H1 (cell line): Measurements from ENCODE around the gene CALHM3. TPM values are rescaled to one million over a fixed set of nuclear protein-coding genes. Genes with fewer than 3 reads are reported as not detected.

Experiments
- CTCF ChIA-PET: fragments of 300-600 bp; sonication (Branson Sonifier 250); formaldehyde crosslinking; loops from one replicate; lab custom pipeline; 2021; ENCODE audit not compliant: partially characterized antibody; lab: Charles Lee
- POLR2A ChIA-PET: fragments of 300-600 bp; sonication (Branson Sonifier 250); formaldehyde crosslinking; loops from one replicate; lab custom pipeline; 2021; ENCODE audit warnings: inconsistent platforms; ENCODE audit not compliant: partially characterized antibody; lab: Charles Lee
- DNase-seq, 2 experiments: peaks; one replicate each; pipeline versions ENCODE4 v3.0.0 to v3.0.0-alpha.2; 2010 to 2022; ENCODE audit warnings: low spot score in 2 of 2, low read depth in 1 of 2, mixed read lengths in 1 of 2
- FAIRE-seq: peaks from 2 replicates; lab custom pipeline; 2011; peaks lifted over from hg19 to GRCh38; lab: Jason Lieb, UNC
- H2AFZ ChIP-seq: 2 replicates; pipeline ENCODE4 v1.8.1; 2012; ENCODE audit warnings: low read length, inconsistent platforms
- H2AK5ac ChIP-seq: 2 replicates; pipeline ENCODE4 v1.6.1; 2013; ENCODE audit warnings: low read depth, low read length
- H2BK120ac ChIP-seq: replicated peaks from 2 replicates; pipeline ENCODE3; 2013; ENCODE audit warnings: low read depth, low read length, inconsistent platforms
- H2BK12ac ChIP-seq: 2 replicates; pipeline ENCODE4 v1.6.1; 2013; ENCODE audit warnings: low read depth, low read length
- H2BK15ac ChIP-seq: 2 replicates; pipeline ENCODE4 v1.6.1; 2013; ENCODE audit warnings: low read length
- H2BK20ac ChIP-seq: 2 replicates; pipeline ENCODE4 v1.6.1; 2013; ENCODE audit warnings: low read length
- H2BK5ac ChIP-seq: 2 replicates; pipeline ENCODE4 v1.6.1; 2013; ENCODE audit warnings: low read depth, low read length
- H3K14ac ChIP-seq: 2 replicates; pipeline ENCODE4 v1.6.1; 2013; ENCODE audit warnings: inconsistent platforms; ENCODE audit not compliant: insufficient read length
- H3K18ac ChIP-seq: 2 replicates; pipeline ENCODE4 v1.6.1; 2013; ENCODE audit warnings: low read length; ENCODE audit errors: extremely low read depth
- H3K23ac ChIP-seq: 2 replicates; pipeline ENCODE4 v1.6.1; 2013; ENCODE audit warnings: inconsistent platforms; ENCODE audit not compliant: insufficient read length
- H3K23me2 ChIP-seq: 2 replicates; pipeline ENCODE4 v1.6.1; 2013; ENCODE audit warnings: low read depth, low read length
- H3K27ac ChIP-seq: 2 replicates; pipeline ENCODE4 v1.6.1; 2011; ENCODE audit warnings: low read depth, low read length, inconsistent platforms
- H3K27me3 ChIP-seq, 4 experiments: replicated peaks in 1 of 4; 1 replicate in 1 of 4; 2 replicates in 3 of 4; pipeline versions ENCODE4 v1.6.1 to v1.8.1; 2011 to 2013; ENCODE audit warnings: low read length in 3 of 4, mild to moderate bottlenecking in 3 of 4, inconsistent platforms in 2 of 4, mixed read lengths in 2 of 4, moderate library complexity in 1 of 4; ENCODE audit not compliant: control insufficient read depth in 3 of 4, insufficient read depth in 3 of 4; ENCODE audit errors: extremely low read depth in 1 of 4
- H3K36me3 ChIP-seq, 4 experiments: 2 replicates each; pipeline versions ENCODE4 v1.6.1 to v1.8.1; 2011 to 2013; ENCODE audit warnings: mild to moderate bottlenecking in 4 of 4, low read length in 3 of 4, moderate library complexity in 2 of 4, control low read depth in 1 of 4, inconsistent platforms in 1 of 4; ENCODE audit not compliant: insufficient read depth in 4 of 4, control insufficient read depth in 2 of 4
- H3K4ac ChIP-seq: replicated peaks from 2 replicates; pipeline ENCODE3; 2013; ENCODE audit warnings: low read length, low read depth, mixed read lengths, inconsistent platforms; ENCODE audit not compliant: insufficient read length
- H3K4me1 ChIP-seq, 4 experiments: replicated peaks in 1 of 4; 1 replicate in 1 of 4; 2 replicates in 3 of 4; pipeline versions ENCODE4 v1.6.1 to v1.8.1; 2011 to 2013; ENCODE audit warnings: low read length in 3 of 4, inconsistent platforms in 2 of 4, mixed read lengths in 1 of 4; ENCODE audit not compliant: insufficient read depth in 4 of 4, control insufficient read depth in 3 of 4
- H3K4me2 ChIP-seq, 2 experiments: 2 replicates each; pipeline versions ENCODE4 v1.6.1 to v1.8.1; 2011 to 2013; ENCODE audit warnings: low read depth in 2 of 2, low read length in 2 of 2, control low read depth in 1 of 2, inconsistent platforms in 1 of 2, mild to moderate bottlenecking in 1 of 2; ENCODE audit not compliant: insufficient read depth in 1 of 2
- H3K4me3 ChIP-seq, 4 experiments: fragments of 200-600, 300-600 bp in 1 of 4; sonication (generic), shearing (Covaris generic), sonication (Bioruptor Twin) in 1 of 4; 2 replicates each; pipeline versions ENCODE4 v1.5.1 to v1.8.1; 2011 to 2016; ENCODE audit warnings: low read length in 4 of 4, low read depth in 3 of 4, control low read depth in 2 of 4, inconsistent platforms in 2 of 4, mild to moderate bottlenecking in 2 of 4, mixed read lengths in 1 of 4, moderate library complexity in 1 of 4; ENCODE audit not compliant: insufficient read depth in 2 of 4; ENCODE audit errors: extremely low read depth in 1 of 4
- H3K56ac ChIP-seq: replicated peaks from 2 replicates; pipeline ENCODE3; 2013; ENCODE audit warnings: low read depth, mild to moderate bottlenecking, mixed read lengths, low read length, inconsistent platforms; ENCODE audit not compliant: insufficient read length
- H3K79me1 ChIP-seq: 2 replicates; pipeline ENCODE4 v1.6.1; 2013; ENCODE audit warnings: low read depth, low read length, control low read depth
- H3K79me2 ChIP-seq, 2 experiments: 2 replicates each; pipeline versions ENCODE4 v1.6.1 to v1.8.1; 2012 to 2013; ENCODE audit warnings: low read length in 2 of 2, mild to moderate bottlenecking in 2 of 2, inconsistent platforms in 1 of 2; ENCODE audit not compliant: insufficient read depth in 2 of 2, control insufficient read depth in 1 of 2
- H3K9ac ChIP-seq, 4 experiments: replicated peaks in 1 of 4; 1 replicate in 1 of 4; 2 replicates in 3 of 4; pipeline versions ENCODE4 v1.6.1 to v1.8.1; 2011 to 2013; ENCODE audit warnings: low read depth in 3 of 4, low read length in 3 of 4, control low read depth in 2 of 4, mild to moderate bottlenecking in 2 of 4, moderate library complexity in 2 of 4, inconsistent platforms in 1 of 4; ENCODE audit errors: extremely low read depth in 1 of 4
- H3K9me3 ChIP-seq, 2 experiments: 2 replicates each; pipeline versions ENCODE4 v1.6.1 to v1.8.1; 2012 to 2013; ENCODE audit warnings: mild to moderate bottlenecking in 2 of 2, moderate library complexity in 2 of 2, control low read depth in 1 of 2, inconsistent platforms in 1 of 2, low read depth in 1 of 2, low read length in 1 of 2, mixed read lengths in 1 of 2; ENCODE audit not compliant: insufficient read depth in 2 of 2
- H4K20me1 ChIP-seq, 2 experiments: replicated peaks in 1 of 2; 2 replicates each; pipeline versions ENCODE3 to v1.8.1; 2011 to 2013; ENCODE audit warnings: inconsistent platforms in 2 of 2, low read length in 2 of 2, mild to moderate bottlenecking in 1 of 2; ENCODE audit not compliant: insufficient read depth in 2 of 2, control insufficient read depth in 1 of 2
- H4K5ac ChIP-seq: 2 replicates; pipeline ENCODE4 v1.6.1; 2013; ENCODE audit warnings: low read length, low read depth, mixed read lengths, inconsistent platforms; ENCODE audit not compliant: insufficient read length
- H4K8ac ChIP-seq: 2 replicates; pipeline ENCODE4 v1.8.0; 2013; ENCODE audit warnings: mild to moderate bottlenecking, moderate library complexity, low read length, inconsistent platforms; ENCODE audit not compliant: insufficient read depth; ENCODE audit errors: extremely low read depth
- H4K91ac ChIP-seq: replicated peaks from 2 replicates; pipeline ENCODE3; 2013; ENCODE audit warnings: low read length, mixed read lengths, inconsistent platforms; ENCODE audit not compliant: insufficient read length
- BACH1 ChIP-seq: IDR thresholded peaks from 2 replicates; pipeline ENCODE4 v1.6.1; 2012; ENCODE audit warnings: low read length, improper control_type of control experiment
- CBX5 ChIP-seq: fragments of 300-800, 300-1000 bp; sonication (generic); IDR thresholded peaks from 2 replicates; pipeline ENCODE4 v1.7.1; 2016; ENCODE audit warnings: antibody characterized with exemption, low read length, low read depth
- CREB1 ChIP-seq: IDR thresholded peaks from 2 replicates; pipeline ENCODE4 v1.6.1; 2012; ENCODE audit warnings: inconsistent platforms
- JUN ChIP-seq: IDR thresholded peaks from 2 replicates; pipeline ENCODE4 v1.6.1; 2011; ENCODE audit warnings: low read depth, mild to moderate bottlenecking, improper control_type of control experiment, low read length
- KDM4A ChIP-seq: IDR thresholded peaks from one replicate; pipeline ENCODE4 v1.7.1; 2012; ENCODE audit warnings: low read depth, mild to moderate bottlenecking, moderate library complexity, low read length, inconsistent platforms; ENCODE audit not compliant: severe bottlenecking
- MAFK ChIP-seq: IDR thresholded peaks from 2 replicates; pipeline ENCODE4 v1.6.1; 2012; ENCODE audit warnings: low read depth, mild to moderate bottlenecking, improper control_type of control experiment, low read length
- NRF1 ChIP-seq: IDR thresholded peaks from 2 replicates; pipeline ENCODE4 v1.6.1; 2011; ENCODE audit warnings: mild to moderate bottlenecking, low read depth, low read length, improper control_type of control experiment
- POU5F1 ChIP-seq: IDR thresholded peaks from 2 replicates; pipeline ENCODE4 v1.6.1; 2011; ENCODE audit warnings: low read depth, mild to moderate bottlenecking, low read length, moderate library complexity
- RBBP5 ChIP-seq: IDR thresholded peaks from 2 replicates; pipeline ENCODE4 v1.7.1; 2012; ENCODE audit warnings: low read depth, mild to moderate bottlenecking, inconsistent platforms, low read length, moderate library complexity, borderline replicate concordance
- RXRA ChIP-seq: IDR thresholded peaks from 2 replicates; pipeline ENCODE4 v1.6.1; 2011; ENCODE audit warnings: low read depth, mild to moderate bottlenecking, low read length, moderate library complexity; ENCODE audit not compliant: insufficient read depth
- SP4 ChIP-seq: IDR thresholded peaks from 2 replicates; pipeline ENCODE4 v1.6.1; 2012; ENCODE audit warnings: low read length, inconsistent platforms
- TAF7 ChIP-seq: optimal IDR thresholded peaks from 2 replicates; pipeline ENCODE3; 2011; ENCODE audit warnings: low read depth, mild to moderate bottlenecking, inconsistent platforms, low read length, moderate library complexity, borderline replicate concordance
- TCF12 ChIP-seq: IDR thresholded peaks from 2 replicates; pipeline ENCODE4 v1.6.1; 2011; ENCODE audit warnings: low read depth, mild to moderate bottlenecking, low read length
- WGBS, 2 experiments: shearing (Covaris generic) in 1 of 2; methylation state at CpG; one replicate each; pipeline versions ENCODE4 v1.1.6 to v1.1.7; 2013 to 2015; ENCODE audit warnings: low lambda C conversion rate in 2 of 2, mixed read lengths in 2 of 2, inconsistent platforms in 1 of 2, low coverage in 1 of 2, missing lambda C conversion rate in 1 of 2; ENCODE audit not compliant: insufficient replicate concordance in 2 of 2, insufficient coverage in 1 of 2, insufficient read length in 1 of 2; ENCODE audit errors: extremely low coverage in 1 of 2, missing lambda C conversion rate in 1 of 2; 5-methylcytosine and 5-hydroxymethylcytosine counted together
- polyA plus RNA-seq, 7 experiments: library from polyadenylated mRNA; depleted of rRNA in 3 of 7; stranded (reverse) in 5 of 7; unstranded in 2 of 7; fragments of >200 nt in 5 of 7; fragments of 200-250 nt in 2 of 7; gene quantifications; 1 replicate in 5 of 7; 2 replicates in 1 of 7; 4 replicates in 1 of 7; pipeline versions ENCODE4 v1.2.1 to v1.2.3, GENCODE V29; 2011 to 2013; ENCODE audit warnings: missing spikeins in 2 of 7, mixed read lengths in 2 of 7
- total RNA-seq: library from RNA; stranded (reverse); fragmentation: NEBNext Ultra II Directional; extraction: Animal tissue kit (Norgen Biotek cat#: 25700); gene quantifications from 2 replicates; pipeline ENCODE4 v1.2.1, GENCODE V29; 2021

CALHM3 gene
- total and polyA plus RNA-seq, 2 of the 8 experiments (the other 6 are each of a cell fraction or from before 2014, with no cell fraction given): 0.17 to 0.60 TPM

GRCh38 chr10:103517234-103518085 lies 38.4 kb upstream of the CALHM3 start:
- Histone ChIP-seq H2BK20ac (no peak overlapping the region), H3K56ac (no peak overlapping the region), H4K5ac (no peak overlapping the region), H3K4me3 (no peak overlapping the region), H3K27me3 (no peaks in the 10 kb centered on the region), H3K9ac (no peak overlapping the region), H3K23ac (no peak overlapping the region), H3K79me1 (no peaks in the 10 kb centered on the region), H4K8ac (no peak overlapping the region), H4K91ac (peak overlapping the region; percentile 49), H2BK12ac (no peak overlapping the region), H2AK5ac (no peak overlapping the region), H3K4me1 (no peaks in the 10 kb centered on the region), H2BK120ac (no peak overlapping the region), H3K36me3 (no peaks in the 10 kb centered on the region), H3K23me2 (no peaks in the 10 kb centered on the region; the same call in 1 of the 2 replicates), H3K9me3 (no peaks in the 10 kb centered on the region), H3K4me2 (no peak overlapping the region), H3K27ac (no peak overlapping the region), H2AFZ (no peak overlapping the region), H3K14ac (no peak overlapping the region), H3K4ac (no peak overlapping the region), H3K18ac (peak overlapping the region; percentile 16; the same call in 1 of the 2 replicates), H2BK15ac (no peak overlapping the region), H3K79me2 (no peaks in the 10 kb centered on the region), H2BK5ac (no peak overlapping the region), H4K20me1 (no peaks in the 10 kb centered on the region)
- POLR2A ChIA-PET: no interaction called here
- no peak for DNase-seq
- no peak for FAIRE-seq
- 97% methylated on average over 5 of the region's 5 CpGs; no CpG with 5 or more reads in 1 of the 2 experiments for WGBS, 2 experiments
- CTCF ChIA-PET: interaction anchor here (1.0 to 1.3 kb wide), 2 partner anchors 10 to 25 kb away, joined by 3 to 4 read pairs; no protein-coding TSS in a partner anchor
- TF ChIP-seq BACH1 (no peak), POU5F1 (no peak), SP4 (no peak), CBX5 (no peak), CREB1 (no peak), RBBP5 (no peak), KDM4A (no peak), TCF12 (no peak), JUN (no peak), RXRA (no peak), MAFK (no peak), NRF1 (no peak), TAF7 (no peak)
